Measurements from ENCODE around the gene LRGUK. TPM values are rescaled to one million over a fixed set of nuclear protein-coding genes. Genes with fewer than 3 reads are reported as not detected.

LRGUK gene
- total and polyA plus RNA-seq, 2 donors (not counting 1 experiment from before 2014, with no cell fraction given), result 0.27 to 0.49 TPM

DNA sequence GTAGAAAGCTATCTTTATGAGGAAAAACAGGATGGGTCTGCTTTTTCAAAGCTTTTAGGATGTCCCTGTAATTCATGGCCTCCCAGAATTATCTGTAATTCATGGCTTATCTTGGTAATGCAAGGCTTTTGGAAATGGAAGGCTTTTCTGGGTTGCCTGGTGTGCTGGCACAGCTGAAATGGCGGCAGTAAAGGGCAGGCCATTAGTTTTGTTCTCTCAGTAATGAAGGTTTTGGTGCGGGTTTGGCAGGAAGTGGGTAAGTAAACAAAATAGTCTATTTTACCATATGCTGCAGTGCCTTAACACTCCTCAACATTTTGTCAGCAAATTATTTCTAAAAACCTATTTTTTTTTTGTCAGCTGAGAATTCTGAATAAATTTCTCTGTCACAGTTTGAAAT, 69.3 kb downstream of the LRGUK start:
- POLR2A ChIA-PET, result no interaction called here
- H3K4me1 Mint-ChIP-seq, result no peaks in the 10 kb centered on the region
- H3K27ac Mint-ChIP-seq, result no peak overlapping the region
- CTCF ChIA-PET, result no interaction called here
- no peak overlapping the region for H3K27ac ChIP-seq (ENCODE audit: low read length in 2 of 2)
- DNase-seq (no peak), ATAC-seq (ENCODE audit: low read depth) (no peak)
- intact Hi-C loops (cut with micrococcal nuclease), result no loop called here
- no peaks in the 10 kb centered on the region for H3K27me3 Mint-ChIP-seq
- no peak overlapping the region for H3K9ac ChIP-seq (ENCODE audit: low read length)
- no peaks in the 10 kb centered on the region for H3K36me3 ChIP-seq (replicated peaks in 1 of 2; ENCODE audit: control extremely low read depth in 1 of 2, control insufficient read depth in 1 of 2, extremely low read depth in 1 of 2, insufficient read depth in 2 of 2, low read length in 1 of 2)
- no peaks in the 10 kb centered on the region for H3K79me2 ChIP-seq (ENCODE audit: control insufficient read depth, insufficient read depth, low read length)
- no peaks in the 10 kb centered on the region for H4K20me1 ChIP-seq (ENCODE audit: control insufficient read depth, insufficient read depth, low read length, poor library complexity, severe bottlenecking)
- no CpG with 5 or more reads among the region's 2 CpGs for WGBS (ENCODE audit: insufficient coverage)
- H3K27me3 ChIP-seq (replicated peaks in 1 of 4; ENCODE audit: control extremely low read depth in 1 of 4, control insufficient read depth in 3 of 4, insufficient read depth in 4 of 4, low read length in 3 of 4), result no peaks in the 10 kb centered on the region
- no peaks in the 10 kb centered on the region for H3K9me3 ChIP-seq (ENCODE audit: control extremely low read depth in 1 of 3, control insufficient read depth in 2 of 3, insufficient read depth in 1 of 3, low read length in 2 of 3)
- H3K4me1 ChIP-seq (ENCODE audit: control insufficient read depth in 2 of 2, insufficient read depth in 2 of 2, low read length in 2 of 2), result no peaks in the 10 kb centered on the region
- H3K4me3 ChIP-seq (ENCODE audit: control extremely low read depth in 1 of 5, extremely low read depth in 1 of 5, insufficient read depth in 1 of 5, low read depth in 2 of 5, low read length in 4 of 5), result no peak overlapping the region
- TF ChIP-seq, protein P1, sequence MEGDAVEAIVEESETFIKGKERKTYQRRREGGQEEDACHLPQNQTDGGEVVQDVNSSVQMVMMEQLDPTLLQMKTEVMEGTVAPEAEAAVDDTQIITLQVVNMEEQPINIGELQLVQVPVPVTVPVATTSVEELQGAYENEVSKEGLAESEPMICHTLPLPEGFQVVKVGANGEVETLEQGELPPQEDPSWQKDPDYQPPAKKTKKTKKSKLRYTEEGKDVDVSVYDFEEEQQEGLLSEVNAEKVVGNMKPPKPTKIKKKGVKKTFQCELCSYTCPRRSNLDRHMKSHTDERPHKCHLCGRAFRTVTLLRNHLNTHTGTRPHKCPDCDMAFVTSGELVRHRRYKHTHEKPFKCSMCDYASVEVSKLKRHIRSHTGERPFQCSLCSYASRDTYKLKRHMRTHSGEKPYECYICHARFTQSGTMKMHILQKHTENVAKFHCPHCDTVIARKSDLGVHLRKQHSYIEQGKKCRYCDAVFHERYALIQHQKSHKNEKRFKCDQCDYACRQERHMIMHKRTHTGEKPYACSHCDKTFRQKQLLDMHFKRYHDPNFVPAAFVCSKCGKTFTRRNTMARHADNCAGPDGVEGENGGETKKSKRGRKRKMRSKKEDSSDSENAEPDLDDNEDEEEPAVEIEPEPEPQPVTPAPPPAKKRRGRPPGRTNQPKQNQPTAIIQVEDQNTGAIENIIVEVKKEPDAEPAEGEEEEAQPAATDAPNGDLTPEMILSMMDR (IDR thresholded peaks at IDR 0.05), result no peak
- no peak for TF ChIP-seq EZH2 (IDR thresholded peaks at IDR 0.05; ENCODE audit: borderline replicate concordance, insufficient read depth, low read depth, low read length, poor library complexity, severe bottlenecking)
- no peaks in the 10 kb centered on the region for H3K9me3 Mint-ChIP-seq (ENCODE audit: insufficient read depth)
- no peak overlapping the region for H2AFZ ChIP-seq (ENCODE audit: insufficient read depth, low read depth, low read length, poor library complexity, severe bottlenecking)
- H3K4me2 ChIP-seq (replicated peaks; ENCODE audit: low read depth, low read length, poor library complexity, severe bottlenecking), result no peak overlapping the region
- no peak overlapping the region for H3K4me3 Mint-ChIP-seq

DNA sequence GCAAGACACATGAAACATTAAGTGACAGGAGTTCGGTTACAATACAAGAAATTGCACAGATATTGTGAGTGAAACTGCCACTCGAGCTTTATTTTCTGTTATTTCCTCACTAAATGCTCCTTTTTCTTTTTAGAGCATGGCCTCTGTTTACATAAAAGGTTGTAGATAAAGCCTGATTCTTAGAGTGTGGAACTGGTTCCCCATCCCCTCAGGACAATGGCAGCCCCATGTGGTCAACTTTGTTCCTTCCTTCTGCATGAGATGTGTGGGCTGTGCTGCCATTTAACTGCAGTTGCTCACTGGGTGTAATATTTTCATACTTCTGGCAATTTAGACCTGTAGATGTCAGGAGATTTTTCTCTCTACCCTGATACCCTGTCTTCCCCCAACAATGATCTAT, 70.2 kb downstream of the LRGUK start:
- Histone ChIP-seq H3K36me3 (replicated peaks in 1 of 2; ENCODE audit: control extremely low read depth in 1 of 2, control insufficient read depth in 1 of 2, extremely low read depth in 1 of 2, insufficient read depth in 2 of 2, low read length in 1 of 2) (no peaks in the 10 kb centered on the region), H3K79me2 (ENCODE audit: control insufficient read depth, insufficient read depth, low read length) (no peaks in the 10 kb centered on the region), H3K4me2 (replicated peaks; ENCODE audit: low read depth, low read length, poor library complexity, severe bottlenecking) (no peak overlapping the region), H4K20me1 (ENCODE audit: control insufficient read depth, insufficient read depth, low read length, poor library complexity, severe bottlenecking) (no peaks in the 10 kb centered on the region), H3K27ac (ENCODE audit: low read length in 2 of 2) (no peak overlapping the region), H2AFZ (ENCODE audit: insufficient read depth, low read depth, low read length, poor library complexity, severe bottlenecking) (no peak overlapping the region), H3K4me3 (ENCODE audit: control extremely low read depth in 1 of 5, extremely low read depth in 1 of 5, insufficient read depth in 1 of 5, low read depth in 2 of 5, low read length in 4 of 5) (no peak overlapping the region), H3K9me3 (ENCODE audit: control extremely low read depth in 1 of 3, control insufficient read depth in 2 of 3, insufficient read depth in 1 of 3, low read length in 2 of 3) (no peaks in the 10 kb centered on the region), H3K4me1 (ENCODE audit: control insufficient read depth in 2 of 2, insufficient read depth in 2 of 2, low read length in 2 of 2) (no peaks in the 10 kb centered on the region), H3K27me3 (replicated peaks in 1 of 4; ENCODE audit: control extremely low read depth in 1 of 4, control insufficient read depth in 3 of 4, insufficient read depth in 4 of 4, low read length in 3 of 4) (no peaks in the 10 kb centered on the region), H3K9ac (ENCODE audit: low read length) (no peak overlapping the region)
- Mint-ChIP-seq H3K9me3 (ENCODE audit: insufficient read depth) (no peaks in the 10 kb centered on the region), H3K27me3 (no peaks in the 10 kb centered on the region), H3K4me1 (no peaks in the 10 kb centered on the region), H3K27ac (no peak overlapping the region), H3K4me3 (no peak overlapping the region)
- TF ChIP-seq EZH2 (IDR thresholded peaks at IDR 0.05; ENCODE audit: borderline replicate concordance, insufficient read depth, low read depth, low read length, poor library complexity, severe bottlenecking), result no peak
- TF ChIP-seq, protein P1 (IDR thresholded peaks at IDR 0.05), result no peak
- ChIA-PET POLR2A (no interaction called here), CTCF (no interaction called here)
- no peak for ATAC-seq (ENCODE audit: low read depth)
- intact Hi-C loops (cut with micrococcal nuclease), result no loop called here
- no CpG with 5 or more reads among the region's 2 CpGs for WGBS (ENCODE audit: insufficient coverage)
- DNase-seq, result no peak
